Activated CD8-positive, alpha-beta memory T cell treated with anti-CD3 and anti-CD28 coated beads for 1 hour (primary cell): Measurements from ENCODE around the gene GPR68.

Source experiments
- DNase-seq, 2 donors: peaks; one replicate each; pipeline ENCODE4 v3.0.0-alpha.2; 2020; ENCODE audit warnings: low read depth in 1 of 2; ENCODE audit errors: extremely low read depth in 1 of 2

Gene GPR68, protein sequence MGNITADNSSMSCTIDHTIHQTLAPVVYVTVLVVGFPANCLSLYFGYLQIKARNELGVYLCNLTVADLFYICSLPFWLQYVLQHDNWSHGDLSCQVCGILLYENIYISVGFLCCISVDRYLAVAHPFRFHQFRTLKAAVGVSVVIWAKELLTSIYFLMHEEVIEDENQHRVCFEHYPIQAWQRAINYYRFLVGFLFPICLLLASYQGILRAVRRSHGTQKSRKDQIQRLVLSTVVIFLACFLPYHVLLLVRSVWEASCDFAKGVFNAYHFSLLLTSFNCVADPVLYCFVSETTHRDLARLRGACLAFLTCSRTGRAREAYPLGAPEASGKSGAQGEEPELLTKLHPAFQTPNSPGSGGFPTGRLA

DNA sequence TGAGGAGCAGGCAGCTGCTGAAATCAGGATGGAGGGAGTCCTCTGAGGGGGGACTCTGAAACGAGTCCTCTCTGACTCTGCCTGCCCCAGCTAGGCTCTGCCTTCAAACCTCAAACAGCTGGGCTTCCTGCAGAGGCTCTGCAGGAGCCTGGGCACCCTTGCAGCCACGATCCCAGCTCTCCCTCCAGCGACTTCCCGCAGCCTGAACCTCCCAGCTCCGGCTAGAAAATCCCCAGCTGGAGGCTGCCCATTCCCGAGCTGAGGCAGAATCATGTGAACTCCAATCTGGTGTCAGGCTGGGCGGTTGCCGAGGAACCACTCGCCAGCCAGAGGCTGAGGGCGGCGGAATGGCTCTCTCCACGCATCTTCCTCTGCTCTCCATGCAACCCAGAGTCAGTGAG, at the start of gene GPR68:
TSS of gene GPR68 (minus strand) at position 204 of the 401 bp plus-strand sequence. CDS start 9,654 bp downstream, outside the sequence.
- no peak for DNase-seq

DNA sequence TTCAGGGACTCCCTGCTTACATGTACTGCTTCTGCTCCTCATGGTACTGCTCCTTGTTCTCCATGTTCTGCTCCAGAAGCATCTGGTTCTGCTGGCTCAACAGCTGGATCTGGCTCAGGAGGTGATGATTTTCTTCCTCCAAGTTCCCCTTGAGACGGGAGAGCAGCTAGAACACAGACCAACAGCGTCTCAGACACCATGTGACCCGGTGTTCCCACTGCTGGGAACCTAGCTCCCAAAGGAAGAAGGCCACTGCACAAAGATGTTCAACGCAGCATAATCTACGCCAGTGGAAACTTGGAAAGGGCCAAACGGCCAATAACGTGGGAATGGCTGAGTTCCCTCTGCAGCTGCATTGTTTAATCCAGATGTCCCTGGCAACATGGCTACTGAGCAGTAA, 49.6 kb upstream of the GPR68 start:
- no peak for DNase-seq

DNA sequence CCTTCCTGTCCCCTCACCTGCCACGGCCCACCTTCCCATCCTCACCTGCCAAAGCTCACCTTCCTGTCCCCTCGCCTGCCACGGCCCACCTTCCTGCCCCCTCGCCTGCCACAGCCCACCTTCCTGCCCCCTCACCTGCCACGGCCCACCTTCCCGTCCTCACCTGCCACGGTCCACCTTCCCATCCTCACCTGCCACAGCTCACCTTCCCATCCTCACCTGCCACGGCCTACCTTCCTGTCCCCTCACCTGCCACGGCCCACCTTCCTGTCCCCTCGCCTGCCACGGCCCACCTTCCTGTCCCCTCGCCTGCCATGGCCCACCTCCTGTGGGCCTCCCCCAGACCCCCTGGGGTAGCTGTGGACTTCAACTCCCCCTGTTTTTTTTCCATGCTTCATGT, 48.8 kb upstream of the GPR68 start:
- DNase-seq: no peak

DNA sequence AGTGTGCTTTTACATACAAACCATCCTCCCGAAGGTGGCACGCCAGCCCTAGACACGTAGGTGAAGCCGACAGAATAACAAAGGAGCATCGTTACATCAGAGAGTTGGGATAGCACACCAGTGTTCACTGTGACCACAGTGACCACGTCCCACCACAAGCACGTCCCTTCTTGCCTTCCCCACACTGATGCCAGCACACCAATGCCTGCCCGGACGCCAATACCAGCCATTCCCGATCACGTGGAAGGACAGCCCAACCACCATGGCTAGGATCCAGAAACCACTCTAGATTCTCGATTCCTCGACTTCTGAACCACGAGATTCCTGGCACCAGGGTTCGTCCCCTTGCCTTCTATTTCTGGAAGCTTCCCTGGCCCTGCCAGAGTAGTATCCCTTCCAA, 48.0 kb upstream of the GPR68 start:
- no peak for DNase-seq

DNA sequence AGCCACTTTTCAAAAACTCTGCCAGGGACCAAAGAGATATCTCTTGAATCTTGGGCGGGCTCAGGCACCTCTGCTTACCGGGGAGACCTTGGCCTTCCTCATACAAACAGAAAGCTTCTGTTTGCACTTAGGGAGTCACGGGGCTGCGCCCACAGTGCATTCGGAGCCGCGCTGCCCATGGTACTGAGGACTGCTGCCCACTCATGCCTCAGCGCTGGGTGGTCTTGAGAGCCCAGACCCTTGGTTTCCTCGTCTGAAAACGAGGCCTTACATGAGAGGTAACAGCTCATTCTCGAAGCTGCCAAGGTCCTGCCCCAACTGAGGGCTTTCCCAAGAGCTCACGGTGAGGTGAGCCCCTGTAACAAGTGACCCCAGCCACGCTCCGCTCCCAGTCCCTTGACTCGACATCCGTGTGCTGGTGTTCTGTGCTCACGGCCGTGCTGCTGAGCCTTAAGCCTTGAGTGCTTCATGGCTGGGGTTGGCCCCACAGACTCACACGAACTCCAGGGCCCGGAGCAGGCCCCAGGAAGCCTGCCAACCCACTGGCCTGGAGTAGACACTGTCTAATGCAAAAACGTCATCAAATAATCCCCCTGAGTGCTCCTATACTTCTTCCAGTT, 47.4 kb upstream of the GPR68 start:
- DNase-seq: no peak

DNA sequence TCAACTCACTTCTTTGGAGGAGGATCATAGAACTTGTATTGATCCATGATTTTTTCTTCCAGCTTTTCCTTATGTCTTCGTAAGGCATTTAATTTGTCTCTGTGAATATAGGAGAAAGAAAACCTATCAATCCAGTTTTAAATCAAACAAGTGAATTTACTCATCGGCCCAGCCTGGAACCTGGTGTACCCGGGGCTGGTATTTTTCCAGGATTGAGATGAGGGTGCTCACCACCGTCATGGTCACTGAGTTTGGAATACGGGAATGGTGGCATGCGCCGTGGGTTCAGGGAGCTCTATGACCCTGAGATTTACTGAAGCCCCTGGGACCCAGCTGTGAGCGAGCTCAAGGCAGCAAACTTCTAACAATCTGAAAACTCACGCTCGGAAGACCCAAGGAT, 46.5 kb upstream of the GPR68 start:
- no peak for DNase-seq

DNA sequence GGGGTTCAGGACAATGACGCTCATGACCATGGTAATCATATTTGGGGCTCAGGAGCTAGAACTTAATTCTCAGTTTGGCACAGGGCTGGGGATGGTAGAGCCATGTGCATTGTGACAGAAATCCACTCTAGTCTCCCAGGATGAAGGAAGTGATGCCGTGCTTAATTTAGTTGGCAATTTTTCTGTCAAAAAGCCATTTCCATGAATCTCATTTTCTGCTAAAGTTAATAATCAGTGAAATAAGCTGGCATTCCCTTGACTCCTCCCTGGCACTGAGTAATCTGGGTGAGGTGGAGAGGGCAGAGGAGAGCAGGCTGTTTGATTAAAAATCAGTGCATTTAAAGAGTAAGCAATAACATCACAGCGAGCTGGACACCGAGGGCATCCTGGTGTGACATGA, 45.0 kb upstream of the GPR68 start:
- DNase-seq: no peak

DNA sequence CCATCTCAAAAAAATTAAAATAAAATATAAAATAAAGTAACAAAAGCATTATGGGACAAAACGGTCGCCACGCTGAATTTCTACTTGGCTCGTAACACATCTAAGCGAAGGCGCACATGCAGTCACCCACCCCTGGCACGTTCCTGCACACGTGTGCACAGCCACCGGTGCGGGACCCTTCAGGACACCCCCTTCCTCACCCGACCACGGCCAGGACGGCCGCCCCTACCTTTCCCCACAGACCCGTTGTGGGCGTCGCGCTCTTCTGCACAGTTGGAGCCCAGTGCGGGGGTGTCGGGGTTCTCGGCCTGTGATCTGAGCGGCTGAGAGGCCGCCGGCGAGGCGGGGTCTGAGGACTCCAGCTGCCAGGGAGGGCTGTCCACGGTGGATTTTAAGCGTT, 44.4 kb upstream of the GPR68 start:
- DNase-seq: no peak

DNA sequence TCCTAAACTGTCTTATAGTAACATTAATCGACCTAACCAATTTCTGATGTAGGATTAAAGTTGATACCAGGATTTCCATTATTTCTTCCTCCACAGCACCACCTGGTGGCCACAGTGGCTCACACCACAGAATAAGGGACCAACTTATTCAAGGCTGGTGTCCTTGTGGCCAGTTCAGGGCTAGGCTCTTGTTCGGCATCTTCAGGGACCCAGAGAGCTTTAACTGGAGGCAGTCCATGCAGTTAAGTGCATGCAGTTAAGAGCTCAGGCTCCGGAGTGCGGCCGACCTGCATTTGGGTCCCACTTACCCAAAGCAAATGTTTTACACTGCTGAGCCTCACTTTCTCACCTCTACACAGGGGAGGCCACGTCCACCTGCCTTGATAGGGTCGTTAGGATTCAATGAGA, 42.0 kb upstream of the GPR68 start:
- peak; percentile 59 to 70 for DNase-seq

DNA sequence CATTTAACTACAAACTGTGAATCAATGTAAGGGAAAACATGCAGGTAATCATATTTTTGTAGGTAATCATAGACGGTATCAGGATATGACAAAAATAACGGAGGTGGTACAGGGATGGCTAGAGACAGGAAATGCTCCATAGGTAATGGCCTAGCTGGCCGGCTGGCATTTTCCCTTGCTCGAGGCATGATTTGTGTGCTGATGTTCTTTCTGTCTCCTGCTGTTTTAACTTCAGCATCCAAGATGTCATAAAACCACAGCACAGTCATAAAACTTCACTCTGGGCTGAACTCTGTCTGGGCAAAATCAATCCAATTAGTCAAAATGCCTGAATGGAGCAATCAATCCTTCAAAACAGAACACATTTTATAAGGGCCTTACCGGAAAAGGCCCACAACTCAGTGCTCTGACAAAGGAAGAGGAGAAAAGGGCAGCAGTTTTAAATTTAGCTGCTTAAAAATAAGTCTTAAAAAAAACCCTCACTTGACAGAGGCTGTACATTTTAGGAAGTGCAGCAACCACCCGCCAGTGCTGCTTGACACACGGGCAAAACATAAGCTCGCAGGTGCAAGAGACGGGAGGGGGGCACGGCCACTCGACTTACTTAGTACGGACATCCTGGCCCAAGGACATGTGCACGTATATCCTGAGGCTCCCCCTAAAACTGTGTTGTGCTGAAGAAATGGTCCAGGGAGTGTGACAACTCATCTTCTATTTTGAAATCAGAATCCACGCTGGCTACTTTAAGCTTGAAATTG, 40.5 kb upstream of the GPR68 start:
- no peak for DNase-seq

DNA sequence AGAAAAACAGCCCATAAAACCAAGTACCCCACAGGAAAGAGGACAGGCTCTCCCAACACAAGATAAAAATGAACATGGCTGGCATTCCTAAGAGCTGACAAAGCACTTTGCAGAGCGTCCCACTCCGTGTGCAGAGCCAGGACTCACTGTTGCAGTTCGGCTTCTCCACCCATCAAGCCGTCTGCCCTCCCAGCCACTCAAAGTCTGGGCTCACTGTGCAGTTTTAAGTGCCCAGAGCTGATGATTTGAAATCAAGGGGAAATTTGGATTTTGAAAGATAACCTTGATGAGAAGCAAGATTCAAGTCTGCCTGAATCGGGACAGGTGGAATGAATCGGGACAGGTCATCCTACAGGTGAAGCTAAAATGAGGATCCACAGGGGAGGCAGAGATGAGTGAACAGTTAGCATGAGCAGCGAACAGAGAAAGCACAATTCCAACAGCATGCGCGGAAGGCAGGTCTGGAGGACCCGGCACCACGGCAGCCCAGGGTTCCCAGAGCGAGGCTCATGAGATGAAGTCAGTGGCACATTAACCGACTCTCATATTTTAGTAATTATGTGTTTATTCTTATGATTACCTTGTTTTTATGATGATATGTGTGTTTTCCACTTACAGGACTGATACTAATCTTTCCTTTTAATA, 39.8 kb upstream of the GPR68 start:
- no peak for DNase-seq

DNA sequence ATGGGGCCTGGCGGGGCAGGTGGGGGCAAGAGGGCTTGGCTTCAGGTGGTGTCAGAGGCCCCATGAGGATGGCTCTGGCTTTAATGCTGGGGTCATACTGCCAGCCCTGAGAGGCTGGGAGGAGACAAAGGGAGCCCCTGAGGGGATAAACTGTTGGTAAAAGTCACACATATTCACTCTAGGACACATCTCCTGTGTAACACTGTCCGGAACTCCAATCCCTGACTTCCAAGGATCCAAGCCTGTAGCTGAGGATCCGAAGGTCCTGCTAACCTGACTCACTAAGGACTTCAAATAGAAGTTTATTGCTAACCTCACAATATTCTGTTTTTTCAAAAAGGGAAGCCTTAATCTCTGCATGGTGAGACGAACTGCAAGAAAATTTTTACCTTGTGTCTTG, 39.2 kb upstream of the GPR68 start:
- no peak for DNase-seq

DNA sequence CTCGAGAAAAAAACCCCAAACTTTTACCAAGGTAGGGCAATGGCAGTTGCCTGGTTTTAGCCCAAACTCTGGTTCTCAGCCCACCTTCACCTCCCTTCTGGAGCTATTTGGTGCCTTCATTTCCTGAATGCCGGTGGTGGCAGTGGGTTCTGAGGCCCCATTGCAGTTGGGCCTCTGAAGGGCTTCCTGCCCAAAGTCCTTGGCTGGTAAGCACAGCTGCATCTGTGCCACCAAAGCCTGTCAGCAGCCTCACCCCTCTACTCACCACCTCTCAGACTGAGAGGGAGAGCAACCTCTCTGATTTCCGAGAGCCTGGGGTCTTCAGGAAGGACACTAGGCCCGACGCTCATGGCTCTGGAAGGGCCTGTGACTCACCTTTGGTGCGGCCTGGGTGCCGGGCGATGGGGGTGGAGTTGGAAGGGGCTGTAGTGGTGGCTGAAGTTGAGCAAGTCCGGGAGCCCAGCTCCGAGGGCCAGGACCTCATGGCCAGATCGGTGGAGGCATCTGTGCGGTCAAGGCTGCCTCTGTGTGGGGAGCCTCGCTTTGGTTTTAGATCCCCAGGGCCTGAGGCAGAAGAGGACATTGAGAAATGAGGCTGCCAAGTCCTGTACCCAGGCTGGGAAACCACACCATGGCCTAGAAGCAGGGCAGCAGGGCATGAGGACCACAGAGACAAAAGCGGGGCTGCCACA, 38.6 kb upstream of the GPR68 start:
- DNase-seq: no peak

DNA sequence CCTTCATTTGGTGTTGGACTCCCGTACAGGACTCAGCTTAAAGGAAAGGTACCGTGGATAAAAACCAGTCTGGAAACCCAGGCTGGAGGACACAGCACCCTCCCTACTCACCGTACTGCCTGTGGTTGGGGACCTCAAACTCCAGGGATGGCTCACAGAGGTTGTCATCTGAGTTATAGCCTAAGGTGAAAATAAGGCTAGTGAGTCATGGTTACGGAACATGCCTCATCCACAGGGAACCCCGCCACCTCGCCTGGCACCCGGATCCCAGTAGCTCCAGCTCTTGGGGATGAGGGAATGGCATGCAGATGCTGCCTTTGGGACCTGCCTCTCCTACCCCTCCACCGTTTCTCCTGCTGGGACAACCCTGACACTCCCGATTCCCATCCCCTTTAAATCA, 36.8 kb upstream of the GPR68 start:
- DNase-seq: no peak

DNA sequence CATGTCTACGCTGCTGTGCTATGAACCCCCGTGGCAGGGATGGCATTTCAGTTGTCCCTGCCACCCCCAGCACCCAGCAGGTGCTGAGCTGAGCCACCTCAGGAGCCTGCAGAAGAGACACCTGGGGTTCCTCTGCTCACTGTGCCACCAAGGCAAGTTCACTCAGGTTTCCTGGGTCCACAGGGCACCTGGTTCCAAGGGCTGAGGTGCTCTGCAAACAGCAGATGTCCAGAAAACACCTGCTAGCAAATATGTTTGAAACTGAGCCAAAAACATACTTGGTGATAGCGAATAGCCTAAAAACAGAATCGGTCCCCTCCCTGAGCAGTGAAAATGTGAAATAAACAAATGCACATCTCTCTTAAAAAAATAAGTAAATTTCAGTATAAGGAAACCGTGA, 35.6 kb upstream of the GPR68 start:
- DNase-seq: no peak

DNA sequence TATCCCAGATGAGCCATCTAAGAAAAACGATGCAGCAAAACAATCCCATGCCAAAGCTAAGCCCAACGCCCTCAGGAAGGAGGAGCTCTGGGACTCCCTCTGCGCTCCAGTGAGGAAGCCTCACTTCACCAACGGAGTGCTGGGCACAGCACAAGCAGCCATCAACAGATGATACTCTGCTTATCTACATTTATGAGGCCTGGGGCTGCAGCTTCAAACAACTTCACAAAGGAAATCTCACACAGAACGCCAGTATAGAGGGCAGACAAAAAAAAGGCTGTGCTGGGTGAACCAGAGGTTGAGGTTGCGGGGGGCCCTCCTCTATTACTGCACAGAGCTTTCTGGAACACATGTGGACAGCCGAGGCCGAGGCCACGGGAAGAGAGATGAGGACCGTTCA, 34.9 kb upstream of the GPR68 start:
- no peak for DNase-seq

DNA sequence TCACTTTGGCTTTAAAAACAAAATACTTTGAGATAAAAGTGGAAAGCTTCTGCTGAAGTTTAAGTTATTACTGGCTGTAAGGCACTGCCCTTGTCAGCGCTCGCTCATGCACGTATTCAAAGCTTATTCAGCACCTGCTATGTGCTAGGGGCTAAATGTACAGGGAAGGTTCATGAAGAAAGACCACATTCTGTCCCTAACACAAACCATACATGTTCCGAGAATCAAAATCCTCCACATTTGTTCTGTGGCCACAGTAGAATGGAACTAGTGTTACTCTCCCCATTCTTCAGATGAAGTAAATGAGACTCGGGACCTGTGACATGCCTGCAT, 33.8 kb upstream of the GPR68 start:
- no peak for DNase-seq

DNA sequence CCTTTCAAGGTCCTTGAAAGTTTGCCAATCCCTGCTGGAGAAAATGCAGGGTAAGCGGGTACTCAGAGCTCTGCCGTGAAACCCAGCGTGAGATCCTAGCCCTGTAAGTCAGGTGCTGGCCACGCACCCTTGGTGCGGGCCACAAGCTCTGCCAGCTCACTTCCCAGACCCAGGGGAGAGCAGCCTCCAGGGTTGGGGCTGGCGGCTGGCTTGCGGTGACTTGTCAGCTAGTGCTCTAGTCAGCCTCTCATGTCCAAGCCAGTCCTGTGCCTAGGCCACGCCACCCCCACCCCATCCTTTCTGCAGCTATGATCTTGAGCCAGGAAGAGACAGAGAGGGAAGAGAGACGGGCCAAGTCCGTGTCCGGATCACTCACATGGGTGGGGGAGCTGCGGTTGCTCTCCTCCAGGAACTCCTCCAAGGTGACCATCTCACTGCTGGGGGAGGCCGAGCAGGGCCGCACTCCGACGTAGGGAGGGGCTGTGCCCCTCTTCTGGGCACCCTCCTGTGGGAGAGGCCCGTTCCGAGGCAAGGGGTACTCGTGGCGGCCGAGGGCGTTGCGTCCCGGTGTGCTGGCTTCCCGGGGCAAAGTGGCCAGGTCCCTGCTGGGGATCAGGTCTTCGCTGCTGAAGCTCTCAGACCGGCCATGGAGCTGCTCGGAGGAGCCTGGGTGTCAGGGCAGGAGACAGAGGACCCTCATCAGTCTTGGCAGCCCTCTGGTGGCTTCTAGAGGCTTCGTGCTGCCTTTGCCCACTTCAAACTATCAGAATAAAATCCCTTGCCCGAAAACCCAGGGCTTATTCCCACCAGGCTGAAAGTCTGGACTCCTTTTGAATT, 33.3 kb upstream of the GPR68 start:
- no peak for DNase-seq

DNA sequence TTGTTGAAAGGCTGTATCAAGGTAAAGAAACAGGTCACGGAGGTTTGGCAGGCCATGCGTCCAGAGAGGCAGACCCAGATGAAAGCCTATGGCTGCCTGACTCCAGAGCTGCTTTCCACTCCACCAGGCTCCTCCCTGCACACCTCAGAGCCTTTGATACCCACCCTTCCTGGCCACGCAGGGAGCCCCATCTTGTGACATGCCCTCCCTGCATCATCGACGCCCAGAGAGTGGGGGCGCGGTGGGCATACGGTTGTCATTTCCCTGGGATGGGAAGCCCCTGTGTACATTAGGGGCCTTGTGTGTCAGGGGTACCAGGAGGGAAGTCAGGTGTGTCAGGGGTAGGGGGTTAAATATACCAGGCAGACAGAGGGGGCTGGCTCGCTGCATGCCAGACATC, 30.3 kb upstream of the GPR68 start:
- DNase-seq: no peak

DNA sequence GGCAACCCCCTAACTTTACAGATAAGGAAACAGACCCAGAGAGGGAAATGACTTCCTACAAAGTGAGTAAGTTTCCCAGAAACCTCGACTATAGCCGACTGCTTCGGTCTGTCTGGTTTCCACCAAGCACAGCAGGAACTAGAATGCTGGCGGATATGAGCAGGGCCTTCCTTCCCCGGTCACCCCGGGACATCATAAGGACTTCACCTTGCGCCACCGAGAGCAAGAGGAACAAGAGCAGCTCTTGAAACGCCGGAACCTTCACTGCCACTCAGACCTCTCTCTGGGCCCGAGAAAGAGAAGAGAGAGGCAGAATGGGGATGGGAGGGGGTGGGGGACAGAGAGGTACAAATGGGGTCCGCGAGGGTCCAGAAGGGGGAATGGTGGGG, 29.4 kb upstream of the GPR68 start:
- DNase-seq: no peak
